ENCODE data around the gene NOP14.
"Not testable (repeated sequence)": the region's sequence is repeated elsewhere in the genome, so short reads cannot be mapped to it uniquely, and the experiment has no call there.

GRCh38 chr4:2916696-2917095 lies 46.5 kb downstream of the NOP14 start:
- not testable (repeated sequence) for TF ChIP-seq CTCF, POLR2A (IDR thresholded peaks at IDR 0.05)
